ENCODE results near the gene DNAH17. TPM values are rescaled to one million over a fixed set of nuclear protein-coding genes. Genes with fewer than 3 reads are reported as not detected.

DNAH17 gene
- total RNA-seq, 1 donor from 2014 or later = not detected

DNA sequence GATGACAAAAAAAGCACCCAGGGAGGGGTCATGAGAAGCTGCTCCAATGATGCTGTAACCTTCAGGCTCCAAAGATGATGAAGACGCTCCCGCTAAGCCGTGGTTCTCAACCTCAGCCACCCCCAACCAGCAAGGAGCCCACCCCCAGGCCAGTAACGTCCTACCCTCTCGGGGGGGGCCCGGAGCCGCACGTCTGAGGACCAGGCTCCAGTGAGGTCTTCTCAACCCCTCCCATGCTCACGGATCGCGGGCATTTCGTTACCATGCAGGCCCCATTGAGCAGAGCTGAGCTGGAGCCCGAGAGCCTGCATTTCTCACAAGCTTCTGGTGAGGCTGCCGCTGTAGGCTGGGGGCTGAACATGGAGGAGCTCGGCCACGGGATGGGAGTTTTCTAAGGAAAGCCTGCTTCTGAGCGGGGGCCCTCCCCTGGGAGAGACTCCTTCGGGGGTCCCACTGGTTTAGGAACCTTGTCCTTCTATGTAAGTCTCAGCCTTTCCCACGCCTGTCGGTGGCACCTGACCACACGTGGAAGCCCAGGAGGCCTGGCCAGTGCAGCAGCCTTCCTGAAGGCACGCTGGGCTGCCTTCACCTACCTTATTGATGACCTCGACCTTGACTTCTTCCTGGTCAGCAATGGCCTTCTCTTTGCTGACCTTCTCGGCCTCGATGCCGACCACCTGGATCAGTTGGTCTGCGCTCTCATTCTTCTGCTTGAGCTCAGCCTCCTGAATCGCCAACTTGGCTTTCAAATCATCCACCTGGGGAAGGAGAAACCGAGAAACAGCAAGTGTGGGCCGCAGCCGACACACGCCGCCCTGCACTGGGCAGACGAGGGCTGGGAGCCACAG lies 116.0 kb downstream of the DNAH17 start:
- no peak for DNase-seq (ENCODE audit: low read depth)
- TF ChIP-seq, protein P1, sequence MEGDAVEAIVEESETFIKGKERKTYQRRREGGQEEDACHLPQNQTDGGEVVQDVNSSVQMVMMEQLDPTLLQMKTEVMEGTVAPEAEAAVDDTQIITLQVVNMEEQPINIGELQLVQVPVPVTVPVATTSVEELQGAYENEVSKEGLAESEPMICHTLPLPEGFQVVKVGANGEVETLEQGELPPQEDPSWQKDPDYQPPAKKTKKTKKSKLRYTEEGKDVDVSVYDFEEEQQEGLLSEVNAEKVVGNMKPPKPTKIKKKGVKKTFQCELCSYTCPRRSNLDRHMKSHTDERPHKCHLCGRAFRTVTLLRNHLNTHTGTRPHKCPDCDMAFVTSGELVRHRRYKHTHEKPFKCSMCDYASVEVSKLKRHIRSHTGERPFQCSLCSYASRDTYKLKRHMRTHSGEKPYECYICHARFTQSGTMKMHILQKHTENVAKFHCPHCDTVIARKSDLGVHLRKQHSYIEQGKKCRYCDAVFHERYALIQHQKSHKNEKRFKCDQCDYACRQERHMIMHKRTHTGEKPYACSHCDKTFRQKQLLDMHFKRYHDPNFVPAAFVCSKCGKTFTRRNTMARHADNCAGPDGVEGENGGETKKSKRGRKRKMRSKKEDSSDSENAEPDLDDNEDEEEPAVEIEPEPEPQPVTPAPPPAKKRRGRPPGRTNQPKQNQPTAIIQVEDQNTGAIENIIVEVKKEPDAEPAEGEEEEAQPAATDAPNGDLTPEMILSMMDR (conservative IDR thresholded peaks at IDR 0.05; ENCODE audit: low read depth, low read length) = no peak
- H3K4me3 ChIP-seq (ENCODE audit: low read depth, low read length) = no peak overlapping the region

DNA sequence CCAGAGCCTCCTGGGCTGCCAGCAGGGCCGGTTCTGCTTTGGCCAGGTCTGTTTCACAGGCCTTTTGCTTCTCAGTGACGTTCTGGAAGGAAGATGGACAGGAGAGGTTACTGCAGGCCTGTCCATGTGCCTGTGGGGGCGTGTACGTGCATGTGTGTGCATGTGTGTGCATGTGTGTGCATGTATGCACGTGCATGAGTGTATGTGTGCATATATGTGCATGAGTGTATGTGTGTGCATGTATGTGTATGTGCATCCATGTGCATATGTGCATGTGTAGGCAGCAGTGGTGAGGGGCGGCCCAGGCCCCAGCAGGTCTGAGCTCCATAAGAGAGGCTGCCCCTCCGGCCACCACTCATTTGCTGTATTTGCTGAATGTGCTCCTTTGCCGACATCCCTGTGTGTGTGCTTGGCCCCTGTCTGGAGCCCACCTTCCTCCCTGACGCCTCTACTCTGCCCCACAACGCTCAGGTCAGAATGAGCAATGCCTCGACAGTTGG lies 117.0 kb downstream of the DNAH17 start:
- TF ChIP-seq, protein P1 (conservative IDR thresholded peaks at IDR 0.05; ENCODE audit: low read depth, low read length) = no peak
- DNase-seq (ENCODE audit: low read depth) = no peak
- H3K4me3 ChIP-seq (ENCODE audit: low read depth, low read length) = no peak overlapping the region

DNA sequence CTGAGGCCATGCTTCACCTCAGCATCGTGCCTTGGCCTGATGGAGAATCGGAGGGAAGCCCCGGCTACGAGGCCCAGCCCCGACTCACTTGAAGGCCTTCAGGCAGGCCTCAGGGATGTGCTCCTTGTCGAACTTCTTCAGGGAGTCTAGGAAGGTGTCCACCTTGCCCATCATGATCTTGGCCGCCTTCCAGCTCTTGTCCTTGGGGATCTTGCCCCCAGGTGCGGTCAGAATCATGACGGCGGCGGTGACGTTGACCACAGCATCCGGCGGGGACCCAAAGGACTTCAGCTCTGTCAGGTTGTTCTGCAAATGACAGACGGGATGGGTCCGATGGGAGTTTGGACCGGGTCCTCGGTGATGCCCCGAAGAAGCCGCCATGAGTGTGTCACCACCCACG lies 117.5 kb downstream of the DNAH17 start:
- DNase-seq (ENCODE audit: low read depth) = no peak
- H3K4me3 ChIP-seq (ENCODE audit: low read depth, low read length) = no peak overlapping the region
- TF ChIP-seq, protein P1 (conservative IDR thresholded peaks at IDR 0.05; ENCODE audit: low read depth, low read length) = no peak

DNA sequence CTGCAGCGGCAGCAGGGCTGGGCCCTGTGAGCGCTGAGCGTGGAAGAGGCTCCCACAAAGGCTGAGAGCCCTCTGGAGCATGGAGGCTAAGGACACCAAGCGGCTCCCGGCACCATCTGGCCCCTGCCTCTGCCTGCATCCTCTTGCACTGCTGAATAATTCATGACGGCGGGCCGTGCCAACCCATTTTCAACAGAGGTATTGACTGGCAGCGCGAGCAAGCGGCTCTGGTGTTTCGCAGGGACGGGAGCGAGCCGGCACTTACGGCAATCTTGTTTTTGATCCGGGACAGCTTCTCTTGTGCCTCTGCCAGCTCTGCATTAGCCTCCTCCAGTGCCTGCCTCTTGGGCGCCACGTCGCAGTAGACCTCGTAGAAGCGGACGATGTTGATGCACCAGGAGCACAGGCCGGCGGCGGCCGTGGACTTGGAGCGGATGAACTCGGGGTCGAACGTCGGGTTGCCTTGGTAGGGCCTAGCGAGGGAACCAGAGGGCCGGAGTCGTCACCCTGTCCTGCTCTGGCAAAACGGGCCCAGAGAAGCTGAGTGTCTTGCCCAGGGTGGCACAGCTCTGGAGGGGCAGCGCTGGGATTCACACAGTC lies 118.4 kb downstream of the DNAH17 start:
- H3K4me3 ChIP-seq (ENCODE audit: low read depth, low read length) = no peak overlapping the region
- no peak for DNase-seq (ENCODE audit: low read depth)
- TF ChIP-seq, protein P1 (conservative IDR thresholded peaks at IDR 0.05; ENCODE audit: low read depth, low read length) = no peak

DNA sequence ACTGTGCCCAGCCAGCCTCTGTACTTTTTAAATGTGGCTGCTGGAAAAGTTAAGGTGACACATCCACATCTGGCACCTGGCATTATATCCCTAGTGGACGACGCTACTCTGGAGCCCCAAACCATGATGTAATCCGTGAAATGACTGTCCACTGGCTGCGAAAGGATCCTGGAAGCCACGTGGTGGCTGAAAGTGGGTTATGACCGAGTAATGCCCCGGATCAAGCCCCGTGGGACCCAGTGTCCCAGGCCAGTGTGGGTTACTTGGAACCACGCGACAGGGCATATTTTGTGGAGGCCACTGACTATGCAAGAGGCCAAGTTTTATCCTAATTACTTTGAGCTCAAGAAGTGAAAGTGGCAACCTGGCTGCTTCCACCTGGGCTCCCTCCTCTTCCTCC lies 119.1 kb downstream of the DNAH17 start:
- TF ChIP-seq, protein P1 (conservative IDR thresholded peaks at IDR 0.05; ENCODE audit: low read depth, low read length) = no peak
- H3K4me3 ChIP-seq (ENCODE audit: low read depth, low read length) = no peak overlapping the region
- no peak for DNase-seq (ENCODE audit: low read depth)

DNA sequence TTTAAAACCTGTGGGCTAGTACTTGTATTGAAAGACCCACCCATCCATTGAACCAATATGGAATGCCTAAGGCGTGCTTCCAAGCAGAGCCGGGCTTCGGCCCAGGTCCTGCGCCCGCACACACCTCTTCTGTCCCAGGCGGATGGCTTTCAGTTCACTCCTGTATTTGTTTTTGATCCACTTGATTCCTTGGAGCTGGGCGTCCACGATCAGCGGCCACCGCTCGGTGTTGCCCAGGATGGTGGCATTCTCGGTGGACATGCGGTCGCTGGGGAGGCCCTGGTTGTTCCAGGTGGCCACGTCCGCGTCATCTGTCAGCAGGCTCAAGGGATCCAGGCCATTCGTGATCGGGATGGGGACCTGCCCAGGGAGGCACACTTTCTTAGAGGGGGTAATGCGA lies 122.8 kb downstream of the DNAH17 start:
- no peak overlapping the region for H3K4me3 ChIP-seq (ENCODE audit: low read depth, low read length)
- TF ChIP-seq, protein P1 (conservative IDR thresholded peaks at IDR 0.05; ENCODE audit: low read depth, low read length) = no peak
- DNase-seq (ENCODE audit: low read depth) = no peak
